B cell (primary cell): ENCODE results near the gene ZSCAN10. TPM values are rescaled to one million over a fixed set of nuclear protein-coding genes. Genes with fewer than 3 reads are reported as not detected.

Experiments
- ATAC-seq: fragments of 200-7000 bp; cut with Tn5 transposase; one replicate; pipeline ENCODE4 v1.10.0; 2021; ENCODE audit warnings: low read depth, mild to moderate bottlenecking, moderate number of reproducible peaks, moderate library complexity
- CTCF ChIA-PET: fragments of 350-600 bp; sonication (Branson Sonifier 250); formaldehyde crosslinking; loops from one replicate; lab custom pipeline; 2021; ENCODE audit warnings: antibody characterized with exemption, inconsistent platforms; lab: Charles Lee
- POLR2A ChIA-PET: fragments of 350-600 bp; sonication (Branson Sonifier 250); formaldehyde crosslinking; loops from one replicate; lab custom pipeline; 2021; ENCODE audit warnings: antibody characterized with exemption; lab: Charles Lee
- DNase-seq: peaks from one replicate; pipeline ENCODE4 v3.0.0; 2013
- H2AFZ ChIP-seq: 2 replicates; pipeline ENCODE4 v1.6.1; 2012; ENCODE audit warnings: mild to moderate bottlenecking, low read depth, low read length; ENCODE audit not compliant: insufficient read depth, poor library complexity, severe bottlenecking
- H3K27ac ChIP-seq, 2 donors: 1 replicate in 1 of 2; 2 replicates in 1 of 2; pipeline ENCODE4 v1.5.1; 2012 to 2013; ENCODE audit warnings: low read length in 2 of 2, mild to moderate bottlenecking in 2 of 2, moderate library complexity in 1 of 2
- H3K27me3 ChIP-seq, 4 experiments: fragments of 200-600 bp in 1 of 4; sonication (generic) in 1 of 4; replicated peaks in 1 of 4; 1 replicate in 2 of 4; 2 replicates in 2 of 4; pipeline versions ENCODE4 v1.6.1 to v1.7.0; 2013 to 2016; ENCODE audit warnings: low read length in 3 of 4, mild to moderate bottlenecking in 2 of 4, mixed read lengths in 1 of 4, moderate library complexity in 1 of 4; ENCODE audit not compliant: insufficient read depth in 4 of 4, control insufficient read depth in 3 of 4; ENCODE audit errors: control extremely low read depth in 1 of 4
- H3K36me3 ChIP-seq, 2 experiments: replicated peaks in 1 of 2; 1 replicate in 1 of 2; 2 replicates in 1 of 2; pipeline versions ENCODE4 v1.6.1 to v1.7.1; 2013; ENCODE audit warnings: low read length in 1 of 2; ENCODE audit not compliant: insufficient read depth in 2 of 2, control insufficient read depth in 1 of 2; ENCODE audit errors: control extremely low read depth in 1 of 2, extremely low read depth in 1 of 2
- H3K4me1 ChIP-seq, 2 donors: fragments of 200-600 bp in 1 of 2; sonication (generic) in 1 of 2; 1 replicate in 1 of 2; 2 replicates in 1 of 2; pipeline versions ENCODE4 v1.5.1 to v1.6.1; 2013 to 2017; ENCODE audit warnings: low read length in 2 of 2; ENCODE audit not compliant: control insufficient read depth in 2 of 2, insufficient read depth in 2 of 2
- H3K4me2 ChIP-seq: replicated peaks from 2 replicates; pipeline ENCODE3; 2012; ENCODE audit warnings: mild to moderate bottlenecking, low read depth, low read length; ENCODE audit not compliant: poor library complexity, severe bottlenecking
- H3K4me3 ChIP-seq, 5 experiments: fragments of 200-600 bp in 1 of 5; sonication (generic) in 1 of 5; 1 replicate in 3 of 5; 2 replicates in 2 of 5; pipeline versions ENCODE4 v1.5.1 to v1.7.0; 2011 to 2016; ENCODE audit warnings: low read length in 4 of 5, mild to moderate bottlenecking in 4 of 5, low read depth in 2 of 5, control low read depth in 1 of 5, moderate library complexity in 1 of 5; ENCODE audit not compliant: insufficient read depth in 1 of 5; ENCODE audit errors: control extremely low read depth in 1 of 5, extremely low read depth in 1 of 5
- H3K79me2 ChIP-seq: fragments of 200-600 bp; sonication (generic); one replicate; pipeline ENCODE4 v1.6.0; 2016; ENCODE audit warnings: low read length; ENCODE audit not compliant: control insufficient read depth, insufficient read depth
- H3K9ac ChIP-seq: fragments of 200-600 bp; sonication (generic); 2 replicates; pipeline ENCODE4 v1.6.1; 2017; ENCODE audit warnings: mild to moderate bottlenecking, low read length, moderate library complexity
- H3K9me3 ChIP-seq, 3 donors: one replicate each; pipeline versions ENCODE4 v1.6.1 to v1.7.1; 2013; ENCODE audit warnings: low read length in 2 of 3; ENCODE audit not compliant: control insufficient read depth in 2 of 3, insufficient read depth in 1 of 3; ENCODE audit errors: control extremely low read depth in 1 of 3
- H4K20me1 ChIP-seq: 2 replicates; pipeline ENCODE4 v1.6.0; 2012; ENCODE audit warnings: mild to moderate bottlenecking, low read length; ENCODE audit not compliant: insufficient read depth, control insufficient read depth, poor library complexity, severe bottlenecking
- H3K27ac Mint-ChIP-seq: one replicate; pipeline ENCODE4 v1.8.0; 2021; ENCODE audit warnings: mixed read lengths
- H3K27me3 Mint-ChIP-seq: one replicate; pipeline ENCODE4 v1.8.0; 2021; ENCODE audit warnings: mixed read lengths
- H3K4me1 Mint-ChIP-seq: one replicate; pipeline ENCODE4 v1.8.0; 2021; ENCODE audit warnings: mixed read lengths
- H3K4me3 Mint-ChIP-seq: one replicate; pipeline ENCODE4 v1.8.0; 2021; ENCODE audit warnings: mixed read lengths
- H3K9me3 Mint-ChIP-seq: one replicate; pipeline ENCODE4 v1.8.0; 2022; ENCODE audit warnings: mixed read lengths; ENCODE audit not compliant: insufficient read depth
- CTCF ChIP-seq: fragments of 200-600 bp; IDR thresholded peaks from one replicate; pipeline ENCODE4 v1.8.0; 2022; ENCODE audit warnings: antibody characterized with exemption, mild to moderate bottlenecking
- EZH2 ChIP-seq: IDR thresholded peaks from 2 replicates; pipeline ENCODE4 v1.6.1; 2012; ENCODE audit warnings: borderline replicate concordance, low read depth, mild to moderate bottlenecking, moderate library complexity, low read length; ENCODE audit not compliant: insufficient read depth, poor library complexity, severe bottlenecking
- WGBS: methylation state at CpG from one replicate; pipeline ENCODE4 v1.1.5; 2013; ENCODE audit warnings: missing lambda C conversion rate; ENCODE audit not compliant: insufficient coverage; 5-methylcytosine and 5-hydroxymethylcytosine counted together
- intact Hi-C: fragments of 100-400 bp; cut with micrococcal nuclease; formaldehyde crosslinking; loops from one replicate; pipeline ENCODE4 v1.10.0; 2022
- polyA plus RNA-seq: library from polyadenylated mRNA; depleted of rRNA; stranded (reverse); fragments of >200 nt; gene quantifications from 2 replicates; pipeline ENCODE4 v1.2.3, GENCODE V29; 2012
- total RNA-seq, 2 donors: library from RNA; stranded (reverse); fragments of 120-200 nt in 1 of 2; gene quantifications; 1 replicate in 1 of 2; 2 replicates in 1 of 2; pipeline versions ENCODE4 v1.2.3 to v1.2.4, GENCODE V29; 2013 to 2022

The ZSCAN10 gene
- total and polyA plus RNA-seq, 2 donors (not counting 1 experiment from before 2014, with no cell fraction given): not detected

GRCh38 chr16:3134338-3135125 lies 35.4 kb upstream of the ZSCAN10 start, which contains the start of gene ZNF213:
Gene ZNF213 (plus strand): TSS chr16:3135029. CDS start chr16:3137281, 2,252 bp downstream.
- Histone ChIP-seq H3K27ac (peak within 1 kb of the TSS; percentile 91 to 93), H3K79me2 (peaks cover 48% of the 10 kb centered on the region), H3K27me3 (no peaks in the 10 kb centered on the region), H4K20me1 (no peaks in the 10 kb centered on the region), H3K4me1 (peaks cover 17 to 22% of the 10 kb centered on the region in 2 donors), H3K4me2 (peak within 1 kb of the TSS; percentile 89), H3K9me3 (peaks cover 0 to 4% (median 0%) of the 10 kb centered on the region in 3 donors), H3K36me3 (peaks cover 0 to 11% of the 10 kb centered on the region in 2 experiments), H3K9ac (peak within 1 kb of the TSS; percentile 92), H2AFZ (peak within 1 kb of the TSS; percentile 88), H3K4me3 (peak within 1 kb of the TSS; percentile 70 to 99 (median 86))
- intact Hi-C loops: loop anchor here (1.0 kb wide), 2 partner anchors 10 to 16 kb away; no protein-coding TSS in a partner anchor
- ChIA-PET POLR2A (interaction anchor here (0.6 to 4.3 kb wide), 13 partner anchors 12 to 1293 kb away, joined by 3 to 31 read pairs (median 4); partner anchors contain the start of genes ZNF174 and ZSCAN32), CTCF (interaction anchor here (0.7 to 11.8 kb wide), 15 partner anchors 9 to 130 kb away, joined by 3 to 238 read pairs (median 5); partner anchors contain the start of gene ZSCAN10)
- TF ChIP-seq CTCF (no peak), EZH2 (no peak)
- peak within 1 kb of the TSS; percentile 98 for H3K4me3 Mint-ChIP-seq
- DNase-seq (peak; percentile 97), ATAC-seq (peak; percentile 98)
- H3K9me3 Mint-ChIP-seq: no peaks in the 10 kb centered on the region
- H3K4me1 Mint-ChIP-seq: peaks cover 32% of the 10 kb centered on the region
- H3K27ac Mint-ChIP-seq: peak within 1 kb of the TSS; percentile 97
- under 1% methylated on average over 55 of the region's 63 CpGs for WGBS
- no peaks in the 10 kb centered on the region for H3K27me3 Mint-ChIP-seq
